HepG2 (cell line): ENCODE data around the gene DIAPH1. TPM values are rescaled to one million over a fixed set of nuclear protein-coding genes. Genes with fewer than 3 reads are reported as not detected.
A peak's percentile ranks its signal among the peaks of the same experiment; 100 is the strongest.

Experiments
- ASH2L ChIP-seq: fragments of 300-600, 200-600 bp; sonication (generic); IDR thresholded peaks from 2 replicates; pipeline ENCODE4 v1.7.0; 2017; ENCODE audit warnings: low read depth, mild to moderate bottlenecking, moderate library complexity, mixed read lengths, low read length; ENCODE audit not compliant: insufficient read length
- CBX1 ChIP-seq: IDR thresholded peaks from one replicate; pipeline ENCODE4 v1.6.1; 2016; ENCODE audit warnings: antibody characterized with exemption, low read depth
- ELF3 ChIP-seq: IDR thresholded peaks from 2 replicates; pipeline ENCODE4 v1.6.1; 2016; ENCODE audit warnings: missing genetic modification reagents, missing compliant biosample characterization
- JARID2 ChIP-seq: sonication (generic); formaldehyde crosslinking; IDR thresholded peaks from 2 replicates; pipeline ENCODE4 v1.8.1; 2023; ENCODE audit warnings: missing genetic modification reagents, inconsistent platforms; ENCODE audit not compliant: insufficient replicate concordance
- KAT8 ChIP-seq: IDR thresholded peaks from 2 replicates; pipeline ENCODE4 v1.6.1; 2016; ENCODE audit warnings: missing genetic modification reagents, missing compliant biosample characterization
- MIER2 ChIP-seq: IDR thresholded peaks from 2 replicates; pipeline ENCODE4 v1.6.1; 2016; ENCODE audit warnings: missing biosample characterization, missing genetic modification reagents
- NFKBIZ ChIP-seq: IDR thresholded peaks from 2 replicates; pipeline ENCODE4 v1.6.1; 2018; ENCODE audit warnings: missing genetic modification reagents, missing compliant biosample characterization
- NPAS2 ChIP-seq: sonication (generic); formaldehyde crosslinking; IDR thresholded peaks from 2 replicates; pipeline ENCODE4 v1.8.0; 2022; ENCODE audit warnings: mild to moderate bottlenecking, missing genetic modification reagents, borderline replicate concordance
- SETDB1 ChIP-seq: sonication (generic); formaldehyde crosslinking; IDR thresholded peaks from 2 replicates; pipeline ENCODE4 v1.5.1; 2020; ENCODE audit warnings: missing genetic modification reagents, mild to moderate bottlenecking, borderline replicate concordance
- SNAPC2 ChIP-seq: sonication (generic); formaldehyde crosslinking; IDR thresholded peaks from 2 replicates; pipeline ENCODE4 v1.8.1; 2022; ENCODE audit warnings: mild to moderate bottlenecking, missing genetic modification reagents
- STAT5B ChIP-seq: sonication (generic); formaldehyde crosslinking; IDR thresholded peaks from 2 replicates; pipeline ENCODE4 v1.4.0; 2020; ENCODE audit warnings: missing genetic modification reagents
- ZNF839 ChIP-seq: sonication (generic); formaldehyde crosslinking; IDR thresholded peaks from 2 replicates; pipeline ENCODE4 v1.4.0; 2020; ENCODE audit warnings: missing genetic modification reagents, mild to moderate bottlenecking, borderline replicate concordance
- polyA plus RNA-seq, 8 experiments: library from polyadenylated mRNA; depleted of rRNA in 3 of 8; stranded (reverse) in 7 of 8; unstranded in 1 of 8; fragments of >200 nt; fragmentation: Illumina TruSeq in 4 of 8; extraction: Trizol in 4 of 8; gene quantifications; 2 replicates each; pipeline versions ENCODE4 v1.2.1 to v1.2.3, GENCODE V29; 2011 to 2016; ENCODE audit warnings: low read depth in 4 of 8, missing spikeins in 1 of 8, mixed read lengths in 1 of 8; ENCODE audit not compliant: insufficient read depth in 1 of 8
- total RNA-seq, 5 experiments: library from RNA; depleted of rRNA; stranded (reverse); fragments of >200 nt; fragmentation: Illumina TruSeq; extraction: Trizol; gene quantifications; 2 replicates each; pipeline ENCODE4 v1.2.3, GENCODE V29; 2016; ENCODE audit warnings: low read depth in 1 of 5
- TF ChIP-seq, protein P1 (sequence below), 2 experiments: fragments of 450-650 bp in 1 of 2; sonication (generic) in 1 of 2; formaldehyde crosslinking in 1 of 2; IDR thresholded peaks; 2 replicates each; pipeline versions ENCODE4 v1.6.1 to v1.8.0; 2016 to 2022; ENCODE audit warnings: antibody characterized with exemption in 1 of 2, mild to moderate bottlenecking in 1 of 2, missing genetic modification reagents in 1 of 2
- TF ChIP-seq, protein P2 (sequence below): sonication (generic); formaldehyde crosslinking; IDR thresholded peaks from 2 replicates; pipeline ENCODE4 v1.4.0; 2020; ENCODE audit warnings: missing genetic modification reagents, borderline replicate concordance
- TF ChIP-seq, protein P3 (sequence below): sonication (generic); formaldehyde crosslinking; IDR thresholded peaks from 2 replicates; pipeline ENCODE4 v1.4.0; 2020; ENCODE audit warnings: missing genetic modification reagents

The DIAPH1 gene
- total and polyA plus RNA-seq, 2 of the 13 experiments (the other 11 are each of a cell fraction or from before 2014, with no cell fraction given) = 25.1 to 33.9 TPM

DNA sequence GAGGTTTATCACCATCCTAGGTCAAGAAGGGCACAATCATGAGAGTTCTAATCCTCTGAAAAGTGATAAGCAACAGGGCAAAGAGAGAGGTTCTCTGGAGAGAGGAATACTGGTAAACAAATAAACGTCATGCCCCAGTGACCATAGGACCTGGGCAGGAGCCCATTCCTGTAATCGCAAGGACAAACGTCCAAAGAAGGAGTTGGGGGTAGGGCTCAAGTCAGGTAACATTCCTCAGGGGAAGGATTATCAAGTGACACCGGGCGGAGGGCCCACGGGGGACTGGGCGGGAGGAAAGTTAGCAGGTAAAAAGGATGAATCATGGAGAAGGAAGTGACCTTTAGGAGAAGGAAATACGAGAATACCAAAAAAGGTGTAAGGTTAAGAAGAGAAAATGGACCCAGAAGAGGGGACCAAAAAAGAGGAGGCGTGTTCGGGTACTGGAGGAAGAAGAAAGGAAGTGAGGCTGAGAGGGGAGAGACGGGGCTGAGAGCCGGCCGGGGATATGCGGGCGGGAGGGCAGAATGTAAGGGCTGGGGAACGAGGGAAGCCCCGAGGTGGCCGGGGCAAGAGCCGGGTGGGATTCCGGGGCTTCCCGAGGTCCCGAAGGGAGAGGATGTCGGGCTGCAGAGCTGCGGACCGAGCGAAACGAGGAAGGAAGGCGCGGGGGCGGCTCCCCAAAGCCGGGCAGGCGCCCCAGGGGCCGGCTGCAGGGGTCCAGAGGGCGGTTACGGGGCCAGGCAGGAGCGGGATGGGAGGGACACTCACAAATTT is 583 bp downstream of the DIAPH1 start (continued):
- TF ChIP-seq, protein P1, sequence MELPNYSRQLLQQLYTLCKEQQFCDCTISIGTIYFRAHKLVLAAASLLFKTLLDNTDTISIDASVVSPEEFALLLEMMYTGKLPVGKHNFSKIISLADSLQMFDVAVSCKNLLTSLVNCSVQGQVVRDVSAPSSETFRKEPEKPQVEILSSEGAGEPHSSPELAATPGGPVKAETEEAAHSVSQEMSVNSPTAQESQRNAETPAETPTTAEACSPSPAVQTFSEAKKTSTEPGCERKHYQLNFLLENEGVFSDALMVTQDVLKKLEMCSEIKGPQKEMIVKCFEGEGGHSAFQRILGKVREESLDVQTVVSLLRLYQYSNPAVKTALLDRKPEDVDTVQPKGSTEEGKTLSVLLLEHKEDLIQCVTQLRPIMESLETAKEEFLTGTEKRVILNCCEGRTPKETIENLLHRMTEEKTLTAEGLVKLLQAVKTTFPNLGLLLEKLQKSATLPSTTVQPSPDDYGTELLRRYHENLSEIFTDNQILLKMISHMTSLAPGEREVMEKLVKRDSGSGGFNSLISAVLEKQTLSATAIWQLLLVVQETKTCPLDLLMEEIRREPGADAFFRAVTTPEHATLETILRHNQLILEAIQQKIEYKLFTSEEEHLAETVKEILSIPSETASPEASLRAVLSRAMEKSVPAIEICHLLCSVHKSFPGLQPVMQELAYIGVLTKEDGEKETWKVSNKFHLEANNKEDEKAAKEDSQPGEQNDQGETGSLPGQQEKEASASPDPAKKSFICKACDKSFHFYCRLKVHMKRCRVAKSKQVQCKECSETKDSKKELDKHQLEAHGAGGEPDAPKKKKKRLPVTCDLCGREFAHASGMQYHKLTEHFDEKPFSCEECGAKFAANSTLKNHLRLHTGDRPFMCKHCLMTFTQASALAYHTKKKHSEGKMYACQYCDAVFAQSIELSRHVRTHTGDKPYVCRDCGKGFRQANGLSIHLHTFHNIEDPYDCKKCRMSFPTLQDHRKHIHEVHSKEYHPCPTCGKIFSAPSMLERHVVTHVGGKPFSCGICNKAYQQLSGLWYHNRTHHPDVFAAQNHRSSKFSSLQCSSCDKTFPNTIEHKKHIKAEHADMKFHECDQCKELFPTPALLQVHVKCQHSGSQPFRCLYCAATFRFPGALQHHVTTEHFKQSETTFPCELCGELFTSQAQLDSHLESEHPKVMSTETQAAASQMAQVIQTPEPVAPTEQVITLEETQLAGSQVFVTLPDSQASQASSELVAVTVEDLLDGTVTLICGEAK (IDR thresholded peaks at IDR 0.05) = 0 out of 2 replicates have a peak, but pooled peaks have one; percentile 19
- TF ChIP-seq, protein P1 (CRISPR knock-in tag; IDR thresholded peaks at IDR 0.05) = no peak
- TF ChIP-seq JARID2 (CRISPR knock-in tag) = no peak
- TF ChIP-seq KAT8 (CRISPR knock-in tag) = peak; percentile 49
- TF ChIP-seq SNAPC2 (CRISPR knock-in tag) = no peak
- TF ChIP-seq ASH2L = no peak
- no peak for TF ChIP-seq STAT5B (CRISPR knock-in tag)
- no peak for TF ChIP-seq NPAS2 (CRISPR knock-in tag)
- no peak for TF ChIP-seq SETDB1 (CRISPR knock-in tag)
- TF ChIP-seq, protein P2, sequence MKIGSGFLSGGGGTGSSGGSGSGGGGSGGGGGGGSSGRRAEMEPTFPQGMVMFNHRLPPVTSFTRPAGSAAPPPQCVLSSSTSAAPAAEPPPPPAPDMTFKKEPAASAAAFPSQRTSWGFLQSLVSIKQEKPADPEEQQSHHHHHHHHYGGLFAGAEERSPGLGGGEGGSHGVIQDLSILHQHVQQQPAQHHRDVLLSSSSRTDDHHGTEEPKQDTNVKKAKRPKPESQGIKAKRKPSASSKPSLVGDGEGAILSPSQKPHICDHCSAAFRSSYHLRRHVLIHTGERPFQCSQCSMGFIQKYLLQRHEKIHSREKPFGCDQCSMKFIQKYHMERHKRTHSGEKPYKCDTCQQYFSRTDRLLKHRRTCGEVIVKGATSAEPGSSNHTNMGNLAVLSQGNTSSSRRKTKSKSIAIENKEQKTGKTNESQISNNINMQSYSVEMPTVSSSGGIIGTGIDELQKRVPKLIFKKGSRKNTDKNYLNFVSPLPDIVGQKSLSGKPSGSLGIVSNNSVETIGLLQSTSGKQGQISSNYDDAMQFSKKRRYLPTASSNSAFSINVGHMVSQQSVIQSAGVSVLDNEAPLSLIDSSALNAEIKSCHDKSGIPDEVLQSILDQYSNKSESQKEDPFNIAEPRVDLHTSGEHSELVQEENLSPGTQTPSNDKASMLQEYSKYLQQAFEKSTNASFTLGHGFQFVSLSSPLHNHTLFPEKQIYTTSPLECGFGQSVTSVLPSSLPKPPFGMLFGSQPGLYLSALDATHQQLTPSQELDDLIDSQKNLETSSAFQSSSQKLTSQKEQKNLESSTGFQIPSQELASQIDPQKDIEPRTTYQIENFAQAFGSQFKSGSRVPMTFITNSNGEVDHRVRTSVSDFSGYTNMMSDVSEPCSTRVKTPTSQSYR (CRISPR knock-in tag) = peak; percentile 88; the same call in 1 of the 2 replicates
- no peak for TF ChIP-seq MIER2 (CRISPR knock-in tag)
- no peak for TF ChIP-seq ELF3 (CRISPR knock-in tag)
- TF ChIP-seq, protein P3, sequence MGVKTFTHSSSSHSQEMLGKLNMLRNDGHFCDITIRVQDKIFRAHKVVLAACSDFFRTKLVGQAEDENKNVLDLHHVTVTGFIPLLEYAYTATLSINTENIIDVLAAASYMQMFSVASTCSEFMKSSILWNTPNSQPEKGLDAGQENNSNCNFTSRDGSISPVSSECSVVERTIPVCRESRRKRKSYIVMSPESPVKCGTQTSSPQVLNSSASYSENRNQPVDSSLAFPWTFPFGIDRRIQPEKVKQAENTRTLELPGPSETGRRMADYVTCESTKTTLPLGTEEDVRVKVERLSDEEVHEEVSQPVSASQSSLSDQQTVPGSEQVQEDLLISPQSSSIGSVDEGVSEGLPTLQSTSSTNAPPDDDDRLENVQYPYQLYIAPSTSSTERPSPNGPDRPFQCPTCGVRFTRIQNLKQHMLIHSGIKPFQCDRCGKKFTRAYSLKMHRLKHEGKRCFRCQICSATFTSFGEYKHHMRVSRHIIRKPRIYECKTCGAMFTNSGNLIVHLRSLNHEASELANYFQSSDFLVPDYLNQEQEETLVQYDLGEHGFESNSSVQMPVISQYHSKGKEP (CRISPR knock-in tag) = no peak
- no peak for TF ChIP-seq ZNF839 (CRISPR knock-in tag)
- TF ChIP-seq CBX1 = no peak
- TF ChIP-seq NFKBIZ (CRISPR knock-in tag) = 0 out of 2 replicates have a peak, but pooled peaks have one; percentile 22
